ENCODE data around the gene TPST2.

TPST2 gene

DNA sequence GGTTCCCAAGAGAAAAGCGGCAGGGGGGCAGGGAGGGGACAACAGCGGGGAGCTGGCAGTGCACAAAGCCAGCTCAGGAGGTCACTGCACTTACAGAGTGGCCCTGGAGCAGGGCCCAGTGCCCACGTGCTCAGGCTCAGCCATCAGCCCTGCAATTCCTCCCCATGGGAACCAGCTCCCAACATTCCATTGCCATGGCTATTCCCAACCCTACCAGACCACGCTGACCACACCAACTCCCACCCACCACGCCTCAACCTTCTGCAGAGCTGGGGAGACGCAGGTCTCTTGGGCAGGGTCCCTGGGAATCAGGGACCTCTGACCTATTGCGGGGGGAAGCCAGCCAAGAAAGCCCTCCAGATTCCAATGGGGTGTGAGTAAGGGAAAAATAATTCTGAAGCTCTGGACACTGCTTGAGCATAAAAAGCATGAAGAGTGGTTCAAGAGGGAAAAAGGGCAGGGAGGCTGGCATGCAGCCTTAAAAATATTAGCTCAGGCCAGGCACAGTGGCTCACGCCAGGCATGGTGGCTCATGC is 39.4 kb downstream of the TPST2 start:
- no peaks in the 10 kb centered on the region for H3K36me3 Mint-ChIP-seq (ENCODE audit: low read depth)
- peak overlapping the region; percentile 64 for H3K27ac Mint-ChIP-seq
- H3K4me3 Mint-ChIP-seq: no peak overlapping the region
- DNase-seq: no peak
- no peaks in the 10 kb centered on the region for H3K27me3 Mint-ChIP-seq (ENCODE audit: low read depth, poor library complexity)
- TF ChIP-seq, protein P1, sequence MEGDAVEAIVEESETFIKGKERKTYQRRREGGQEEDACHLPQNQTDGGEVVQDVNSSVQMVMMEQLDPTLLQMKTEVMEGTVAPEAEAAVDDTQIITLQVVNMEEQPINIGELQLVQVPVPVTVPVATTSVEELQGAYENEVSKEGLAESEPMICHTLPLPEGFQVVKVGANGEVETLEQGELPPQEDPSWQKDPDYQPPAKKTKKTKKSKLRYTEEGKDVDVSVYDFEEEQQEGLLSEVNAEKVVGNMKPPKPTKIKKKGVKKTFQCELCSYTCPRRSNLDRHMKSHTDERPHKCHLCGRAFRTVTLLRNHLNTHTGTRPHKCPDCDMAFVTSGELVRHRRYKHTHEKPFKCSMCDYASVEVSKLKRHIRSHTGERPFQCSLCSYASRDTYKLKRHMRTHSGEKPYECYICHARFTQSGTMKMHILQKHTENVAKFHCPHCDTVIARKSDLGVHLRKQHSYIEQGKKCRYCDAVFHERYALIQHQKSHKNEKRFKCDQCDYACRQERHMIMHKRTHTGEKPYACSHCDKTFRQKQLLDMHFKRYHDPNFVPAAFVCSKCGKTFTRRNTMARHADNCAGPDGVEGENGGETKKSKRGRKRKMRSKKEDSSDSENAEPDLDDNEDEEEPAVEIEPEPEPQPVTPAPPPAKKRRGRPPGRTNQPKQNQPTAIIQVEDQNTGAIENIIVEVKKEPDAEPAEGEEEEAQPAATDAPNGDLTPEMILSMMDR (IDR thresholded peaks at IDR 0.05): no peak
- peaks cover 21% of the 10 kb centered on the region for H3K4me1 Mint-ChIP-seq
- H3K9me3 Mint-ChIP-seq: no peaks in the 10 kb centered on the region

DNA sequence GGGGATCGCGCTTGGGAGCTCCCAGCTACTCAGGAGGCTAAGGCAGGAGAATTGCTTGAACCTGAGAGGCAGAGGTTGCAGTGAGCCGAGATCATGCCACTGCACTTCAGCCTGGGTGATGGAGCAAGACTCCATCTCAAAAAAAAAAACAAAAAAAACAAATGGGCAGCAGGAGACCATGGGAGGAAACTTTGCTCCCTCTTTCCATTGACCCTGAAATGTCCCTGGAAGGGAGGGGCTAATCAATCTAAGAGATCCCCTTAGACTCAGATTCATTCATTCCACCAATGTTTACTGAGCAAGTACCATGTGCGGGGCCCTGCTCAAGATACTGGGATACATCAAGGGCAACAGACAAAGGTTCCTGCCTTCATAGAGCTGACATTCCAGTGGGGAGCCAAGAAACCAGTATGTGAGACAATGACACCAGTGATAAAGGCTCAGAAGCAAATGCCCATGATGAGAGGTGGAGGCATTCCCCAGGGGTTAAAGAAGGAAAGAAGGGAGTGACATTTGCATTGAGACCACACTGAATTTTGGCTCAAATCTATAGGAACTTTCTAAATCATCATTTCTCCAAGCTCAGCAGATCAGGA is 39.9 kb downstream of the TPST2 start:
- H3K4me1 Mint-ChIP-seq: peaks cover 21% of the 10 kb centered on the region
- H3K36me3 Mint-ChIP-seq (ENCODE audit: low read depth): no peaks in the 10 kb centered on the region
- no peaks in the 10 kb centered on the region for H3K9me3 Mint-ChIP-seq
- TF ChIP-seq, protein P1 (IDR thresholded peaks at IDR 0.05): no peak
- DNase-seq: no peak
- H3K27ac Mint-ChIP-seq: peak overlapping the region; percentile 64
- no peak overlapping the region for H3K4me3 Mint-ChIP-seq
- H3K27me3 Mint-ChIP-seq (ENCODE audit: low read depth, poor library complexity): no peaks in the 10 kb centered on the region

DNA sequence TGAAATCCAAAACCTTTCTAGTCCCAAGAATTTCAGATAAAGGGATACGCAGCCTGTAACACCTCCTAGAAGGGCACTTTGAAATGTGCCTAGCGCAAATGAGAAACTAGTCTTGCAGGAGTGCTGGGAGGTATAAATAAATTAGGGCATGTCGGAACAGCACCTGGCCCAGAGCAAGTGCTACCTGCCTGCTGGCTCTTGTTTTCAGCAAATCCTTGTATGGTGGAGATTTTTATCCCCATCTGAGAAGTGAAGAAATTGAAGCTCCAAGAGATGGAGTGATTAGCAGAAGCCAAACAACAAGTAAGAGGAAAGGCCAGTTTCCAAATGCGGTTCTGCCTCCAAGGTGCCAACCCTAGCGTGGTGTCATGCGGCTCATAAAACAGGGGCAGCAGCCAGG is 40.9 kb downstream of the TPST2 start:
- Mint-ChIP-seq H3K36me3 (ENCODE audit: low read depth) (no peaks in the 10 kb centered on the region), H3K4me3 (no peak overlapping the region), H3K27me3 (ENCODE audit: low read depth, poor library complexity) (no peaks in the 10 kb centered on the region), H3K4me1 (peaks cover 21% of the 10 kb centered on the region), H3K9me3 (no peaks in the 10 kb centered on the region), H3K27ac (no peak overlapping the region)
- DNase-seq: no peak
- TF ChIP-seq, protein P1 (IDR thresholded peaks at IDR 0.05): no peak

DNA sequence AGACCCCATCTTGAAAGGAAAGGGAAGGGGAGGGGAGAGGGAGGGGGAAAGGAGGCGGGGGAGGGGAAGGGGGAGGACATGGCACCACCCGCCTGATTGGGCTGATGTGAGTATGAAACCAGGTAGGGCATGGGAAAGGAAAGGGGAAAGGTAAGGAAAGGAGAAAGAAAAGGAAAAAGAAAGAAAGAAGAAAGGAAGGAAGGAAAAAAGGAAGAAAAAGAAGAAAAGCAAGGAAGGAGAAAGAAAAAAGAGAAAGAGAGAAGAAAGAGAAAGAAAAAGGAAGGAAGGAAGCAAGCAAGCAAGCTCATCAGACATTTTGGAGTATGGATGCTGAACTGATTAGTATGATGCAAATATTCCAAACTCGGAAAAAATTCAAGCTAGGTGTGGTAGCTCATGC is 41.6 kb downstream of the TPST2 start:
- Mint-ChIP-seq H3K9me3 (no peaks in the 10 kb centered on the region), H3K4me1 (peaks cover 17% of the 10 kb centered on the region), H3K36me3 (ENCODE audit: low read depth) (no peaks in the 10 kb centered on the region), H3K4me3 (no peak overlapping the region), H3K27ac (no peak overlapping the region), H3K27me3 (ENCODE audit: low read depth, poor library complexity) (no peaks in the 10 kb centered on the region)
- TF ChIP-seq, protein P1 (IDR thresholded peaks at IDR 0.05): no peak
- no peak for DNase-seq

DNA sequence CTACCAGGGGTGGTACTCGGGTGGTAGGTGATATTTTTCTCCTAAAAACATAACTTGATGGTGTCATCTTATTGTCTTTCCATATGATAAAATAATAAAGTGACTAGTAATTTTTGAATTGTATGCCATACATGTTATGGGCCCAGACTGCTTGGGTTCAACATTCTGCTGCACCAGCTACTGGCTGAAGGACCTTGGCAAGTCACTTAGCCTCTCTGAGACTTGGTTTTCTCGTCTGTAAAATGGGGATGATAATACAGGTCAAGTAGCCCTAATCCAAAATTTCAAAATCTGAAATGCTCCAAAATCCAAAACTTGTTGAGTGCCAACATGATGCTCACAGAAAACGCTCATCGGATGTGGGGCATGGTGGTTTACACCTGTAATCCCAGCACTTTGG is 42.1 kb downstream of the TPST2 start:
- TF ChIP-seq, protein P1 (IDR thresholded peaks at IDR 0.05): no peak
- Mint-ChIP-seq H3K9me3 (no peaks in the 10 kb centered on the region), H3K4me1 (peaks cover 17% of the 10 kb centered on the region)

DNA sequence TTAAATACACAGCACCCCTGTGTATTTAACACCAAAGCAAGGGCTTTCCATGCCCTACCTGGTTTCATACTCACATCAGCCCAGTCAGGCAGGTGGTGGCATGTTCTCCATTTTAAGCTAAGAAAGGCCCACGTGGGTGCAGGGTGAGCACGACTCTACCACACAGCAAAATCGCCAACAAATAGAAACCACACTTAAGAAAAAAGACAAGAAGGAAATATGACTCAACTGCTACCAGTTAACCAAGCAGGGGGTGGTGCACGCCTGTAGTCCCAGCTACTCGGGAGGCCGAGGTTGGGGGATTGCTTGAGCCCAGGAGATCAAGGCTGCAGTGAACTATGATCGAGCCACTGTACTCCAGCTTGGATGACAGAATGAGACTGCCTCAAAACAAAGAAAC is 42.5 kb downstream of the TPST2 start:
- no peaks in the 10 kb centered on the region for H3K9me3 Mint-ChIP-seq
- H3K27ac Mint-ChIP-seq: no peak overlapping the region
- H3K27me3 Mint-ChIP-seq (ENCODE audit: low read depth, poor library complexity): no peaks in the 10 kb centered on the region
- DNase-seq: no peak
- TF ChIP-seq, protein P1 (IDR thresholded peaks at IDR 0.05): no peak
- H3K36me3 Mint-ChIP-seq (ENCODE audit: low read depth): no peaks in the 10 kb centered on the region
- peaks cover 17% of the 10 kb centered on the region for H3K4me1 Mint-ChIP-seq
- H3K4me3 Mint-ChIP-seq: no peak overlapping the region

More for the DNA sequence above, 42.1 kb downstream of the TPST2 start:
- no peaks in the 10 kb centered on the region for H3K27me3 Mint-ChIP-seq (ENCODE audit: low read depth, poor library complexity)
- DNase-seq: no peak
- H3K36me3 Mint-ChIP-seq (ENCODE audit: low read depth): no peaks in the 10 kb centered on the region
- H3K27ac Mint-ChIP-seq: no peak overlapping the region
- H3K4me3 Mint-ChIP-seq: no peak overlapping the region
